HG03139 (cell line): ENCODE results near the gene NUB1.

ENCODE experiments used
- ATAC-seq: cut with Tn5 transposase; IDR thresholded peaks from one replicate; pipeline ENCODE4 v1.9.1; 2021; ENCODE audit not compliant: unreplicated experiment

The NUB1 gene

GRCh38 chr7:151313857-151314256, 27.8 kb upstream of the NUB1 start:
- no peak for ATAC-seq

- no peak for ATAC-seq
Measured at GRCh38 chr7:151314401-151314800, 27.2 kb upstream of the NUB1 start.

- no peak for ATAC-seq
Measured at GRCh38 chr7:151315038-151315655, 26.5 kb upstream of the NUB1 start.

GRCh38 chr7:151316896-151317295, 24.7 kb upstream of the NUB1 start:
- no peak for ATAC-seq

GRCh38 chr7:151317936-151318335, 23.7 kb upstream of the NUB1 start:
- ATAC-seq, result no peak

- ATAC-seq, result no peak
Measured at GRCh38 chr7:151319189-151319588, 22.4 kb upstream of the NUB1 start.

GRCh38 chr7:151320263-151320845, 21.3 kb upstream of the NUB1 start:
- ATAC-seq, result no peak

- no peak for ATAC-seq
Measured at GRCh38 chr7:151321341-151321740, 20.3 kb upstream of the NUB1 start.

- ATAC-seq, result no peak
Measured at GRCh38 chr7:151322906-151323305, 18.7 kb upstream of the NUB1 start.

- no peak for ATAC-seq
Measured at GRCh38 chr7:151327022-151327421, 14.6 kb upstream of the NUB1 start.

GRCh38 chr7:151327659-151328058, 14.0 kb upstream of the NUB1 start:
- no peak for ATAC-seq

GRCh38 chr7:151330181-151330580, 11.4 kb upstream of the NUB1 start:
- ATAC-seq, result no peak

- no peak for ATAC-seq
Measured at GRCh38 chr7:151330661-151331060, 11.0 kb upstream of the NUB1 start.

- ATAC-seq, result no peak
Measured at GRCh38 chr7:151334628-151335027, 7.0 kb upstream of the NUB1 start.

- no peak for ATAC-seq
Measured at GRCh38 chr7:151336027-151336708, 5.4 kb upstream of the NUB1 start.

GRCh38 chr7:151337346-151337745, 4.3 kb upstream of the NUB1 start:
- no peak for ATAC-seq

GRCh38 chr7:151338809-151339208, 2.8 kb upstream of the NUB1 start:
- ATAC-seq, result no peak

GRCh38 chr7:151339651-151340382, 1.8 kb upstream of the NUB1 start:
- peak; percentile 39 for ATAC-seq

- ATAC-seq, result no peak
Measured at GRCh38 chr7:151340794-151341356, 737 bp upstream of the NUB1 start.

GRCh38 chr7:151342102-151342646, 562 bp downstream of the NUB1 start:
- peak; percentile 41 for ATAC-seq

GRCh38 chr7:151342811-151343210, 1.2 kb downstream of the NUB1 start:
- ATAC-seq, result no peak
